CD4-positive, CD25-positive, alpha-beta regulatory T cell (primary cell): Measurements from ENCODE around the gene EVC. TPM values are rescaled to one million over a fixed set of nuclear protein-coding genes. Genes with fewer than 3 reads are reported as not detected.

Source experiments
- ATAC-seq, 2 donors: fragments of 150-1000 bp; cut with Tn5 transposase; one replicate each; pipeline ENCODE4 v1.10.0; 2021; ENCODE audit warnings: low read depth in 2 of 2, moderate number of reproducible peaks in 2 of 2, moderate library complexity in 1 of 2
- DNase-seq, 3 donors: peaks; one replicate each; pipeline versions ENCODE4 v3.0.0 to v3.0.0-alpha.2; 2012 to 2022; ENCODE audit warnings: mixed read lengths in 1 of 3
- H3K27ac ChIP-seq: one replicate; pipeline ENCODE4 v1.7.0; 2013; ENCODE audit warnings: mild to moderate bottlenecking, low read length; ENCODE audit not compliant: insufficient read depth, poor library complexity, severe bottlenecking
- H3K27me3 ChIP-seq: one replicate; pipeline ENCODE4 v1.7.0; 2013; ENCODE audit warnings: low read length; ENCODE audit not compliant: control insufficient read depth, insufficient read depth
- H3K36me3 ChIP-seq: one replicate; pipeline ENCODE4 v1.7.0; 2013; ENCODE audit warnings: mild to moderate bottlenecking, low read length, moderate library complexity; ENCODE audit not compliant: control insufficient read depth, insufficient read depth
- H3K4me1 ChIP-seq: 2 replicates; pipeline ENCODE4 v1.7.0; 2013; ENCODE audit warnings: mild to moderate bottlenecking, low read length; ENCODE audit not compliant: insufficient read depth, control insufficient read depth, poor library complexity, severe bottlenecking
- H3K4me3 ChIP-seq: one replicate; pipeline ENCODE4 v1.7.0; 2013; ENCODE audit warnings: low read depth, mild to moderate bottlenecking, low read length, moderate library complexity
- H3K9me3 ChIP-seq, 2 experiments: 1 replicate in 1 of 2; 2 replicates in 1 of 2; pipeline ENCODE4 v1.7.0; 2013; ENCODE audit warnings: low read length in 2 of 2, mild to moderate bottlenecking in 1 of 2, moderate library complexity in 1 of 2; ENCODE audit not compliant: control insufficient read depth in 2 of 2
- H3K27ac Mint-ChIP-seq, 3 donors: one replicate each; pipeline ENCODE4 v1.8.0; 2020 to 2022; ENCODE audit warnings: mild to moderate bottlenecking in 3 of 3, mixed read lengths in 3 of 3, moderate library complexity in 2 of 3
- H3K27me3 Mint-ChIP-seq: one replicate; pipeline ENCODE4 v1.8.0; 2022; ENCODE audit warnings: mild to moderate bottlenecking, mixed read lengths
- H3K36me3 Mint-ChIP-seq: one replicate; pipeline ENCODE4 v1.8.0; 2020; ENCODE audit warnings: mixed read lengths
- H3K4me1 Mint-ChIP-seq, 4 donors: one replicate each; pipeline ENCODE4 v1.8.0; 2020 to 2022; ENCODE audit warnings: mixed read lengths in 4 of 4, mild to moderate bottlenecking in 1 of 4
- H3K4me3 Mint-ChIP-seq, 4 donors: one replicate each; pipeline ENCODE4 v1.8.0; 2020 to 2022; ENCODE audit warnings: mild to moderate bottlenecking in 4 of 4, mixed read lengths in 4 of 4, moderate library complexity in 3 of 4
- H3K9me3 Mint-ChIP-seq, 7 donors: one replicate each; pipeline ENCODE4 v1.8.0; 2020 to 2022; ENCODE audit warnings: mixed read lengths in 7 of 7, mild to moderate bottlenecking in 3 of 7, moderate library complexity in 2 of 7
- polyA plus RNA-seq, 4 donors: library from polyadenylated mRNA; unstranded; fragments of 300-500 nt; fragmentation: Illumina TruSeq; gene quantifications; one replicate each; pipeline ENCODE4 v1.2.3, GENCODE V29; 2021
- total RNA-seq: library from RNA; stranded (reverse); gene quantifications from one replicate; pipeline ENCODE4 v1.2.3, GENCODE V29; 2022

The EVC gene
- total and polyA plus RNA-seq, 5 donors from 2014 or later, result 0.02 to 4.6 TPM; not detected in 3

GRCh38 chr4:5796976-5797375 lies 86.0 kb downstream of the EVC start:
- Mint-ChIP-seq H3K4me1 (no peaks in the 10 kb centered on the region), H3K4me3 (no peak overlapping the region), H3K27me3 (peaks cover 4% of the 10 kb centered on the region), H3K36me3 (no peaks in the 10 kb centered on the region), H3K9me3 (peaks cover 0 to 3% (median 0%) of the 10 kb centered on the region in 7 donors), H3K27ac (no peak overlapping the region)
- H3K27me3 ChIP-seq, result no peaks in the 10 kb centered on the region
- no peak for DNase-seq
- H3K4me1 ChIP-seq, result no peaks in the 10 kb centered on the region
- ATAC-seq, result no peak
- no peak overlapping the region for H3K27ac ChIP-seq
- H3K4me3 ChIP-seq, result no peak overlapping the region
- no peaks in the 10 kb centered on the region for H3K36me3 ChIP-seq
- no peaks in the 10 kb centered on the region for H3K9me3 ChIP-seq

DNA sequence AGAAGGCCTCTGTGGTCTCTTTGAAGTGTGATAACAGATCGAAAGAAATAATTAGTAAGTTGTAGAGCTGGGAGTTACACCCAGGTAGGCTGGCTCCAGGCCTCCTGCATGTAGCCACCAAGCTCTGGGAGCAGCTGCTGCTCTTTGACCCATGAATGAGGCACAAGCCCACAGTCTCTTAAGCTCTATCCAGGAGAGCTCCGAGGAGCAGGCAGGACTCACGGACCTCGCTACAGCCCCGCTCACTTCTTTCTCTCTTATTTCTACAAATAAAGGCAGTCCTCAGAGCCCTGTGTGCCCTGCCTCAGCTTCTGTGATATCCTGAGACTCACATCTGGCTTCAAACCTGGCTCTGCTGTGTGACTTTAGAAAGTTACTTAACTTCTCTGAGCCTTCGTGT lies 86.9 kb downstream of the EVC start:
- DNase-seq (no peak), ATAC-seq (no peak)
- no peak overlapping the region for H3K27ac Mint-ChIP-seq
- H3K4me3 ChIP-seq, result no peak overlapping the region
- H3K27me3 ChIP-seq, result no peaks in the 10 kb centered on the region
- H3K9me3 Mint-ChIP-seq, result peaks cover 0 to 3% (median 0%) of the 10 kb centered on the region in 7 donors
- H3K4me1 ChIP-seq, result no peaks in the 10 kb centered on the region
- H3K27me3 Mint-ChIP-seq, result peaks cover 4% of the 10 kb centered on the region
- no peak overlapping the region for H3K27ac ChIP-seq
- no peaks in the 10 kb centered on the region for H3K9me3 ChIP-seq
- H3K36me3 ChIP-seq, result no peaks in the 10 kb centered on the region
- H3K4me3 Mint-ChIP-seq, result no peak overlapping the region
- H3K36me3 Mint-ChIP-seq, result no peaks in the 10 kb centered on the region
- no peaks in the 10 kb centered on the region for H3K4me1 Mint-ChIP-seq

- peaks cover 0 to 3% (median 0%) of the 10 kb centered on the region in 7 donors for H3K9me3 Mint-ChIP-seq
- no peak overlapping the region for H3K4me3 Mint-ChIP-seq
- ATAC-seq (no peak), DNase-seq (no peak)
- H3K4me1 Mint-ChIP-seq, result no peaks in the 10 kb centered on the region
- H3K27ac ChIP-seq, result no peak overlapping the region
- peaks cover 4% of the 10 kb centered on the region for H3K27me3 Mint-ChIP-seq
- H3K36me3 ChIP-seq, result no peaks in the 10 kb centered on the region
- H3K27me3 ChIP-seq, result no peaks in the 10 kb centered on the region
- no peaks in the 10 kb centered on the region for H3K36me3 Mint-ChIP-seq
- no peaks in the 10 kb centered on the region for H3K9me3 ChIP-seq
- H3K4me1 ChIP-seq, result no peaks in the 10 kb centered on the region
- no peak overlapping the region for H3K27ac Mint-ChIP-seq
- no peak overlapping the region for H3K4me3 ChIP-seq
Measured at GRCh38 chr4:5798462-5798861, 87.5 kb downstream of the EVC start.

GRCh38 chr4:5798946-5799345 lies 87.9 kb downstream of the EVC start:
- Mint-ChIP-seq H3K36me3 (no peaks in the 10 kb centered on the region), H3K27me3 (peaks cover 4% of the 10 kb centered on the region), H3K27ac (no peak overlapping the region), H3K4me1 (no peaks in the 10 kb centered on the region), H3K4me3 (no peak overlapping the region), H3K9me3 (peaks cover 0 to 3% (median 0%) of the 10 kb centered on the region in 7 donors)
- H3K36me3 ChIP-seq, result no peaks in the 10 kb centered on the region
- no peaks in the 10 kb centered on the region for H3K9me3 ChIP-seq
- no peaks in the 10 kb centered on the region for H3K4me1 ChIP-seq
- H3K27me3 ChIP-seq, result no peaks in the 10 kb centered on the region
- no peak overlapping the region for H3K4me3 ChIP-seq
- ATAC-seq (no peak), DNase-seq (no peak)
- no peak overlapping the region for H3K27ac ChIP-seq

- Histone ChIP-seq H3K4me1 (no peaks in the 10 kb centered on the region), H3K27ac (no peak overlapping the region), H3K27me3 (no peaks in the 10 kb centered on the region), H3K9me3 (no peaks in the 10 kb centered on the region), H3K36me3 (no peaks in the 10 kb centered on the region), H3K4me3 (no peak overlapping the region)
- no peaks in the 10 kb centered on the region for H3K36me3 Mint-ChIP-seq
- H3K9me3 Mint-ChIP-seq, result peaks cover 0 to 3% (median 0%) of the 10 kb centered on the region in 7 donors
- ATAC-seq (no peak), DNase-seq (no peak)
- peaks cover 4% of the 10 kb centered on the region for H3K27me3 Mint-ChIP-seq
- H3K27ac Mint-ChIP-seq, result no peak overlapping the region
- no peak overlapping the region for H3K4me3 Mint-ChIP-seq
- no peaks in the 10 kb centered on the region for H3K4me1 Mint-ChIP-seq
Measured at GRCh38 chr4:5799406-5799805, 88.4 kb downstream of the EVC start.

- no peaks in the 10 kb centered on the region for H3K36me3 ChIP-seq
- Mint-ChIP-seq H3K27ac (no peak overlapping the region), H3K27me3 (peaks cover 4% of the 10 kb centered on the region), H3K4me3 (no peak overlapping the region), H3K4me1 (no peaks in the 10 kb centered on the region), H3K36me3 (no peaks in the 10 kb centered on the region), H3K9me3 (peaks cover 0 to 3% (median 0%) of the 10 kb centered on the region in 7 donors)
- H3K27ac ChIP-seq, result no peak overlapping the region
- no peaks in the 10 kb centered on the region for H3K4me1 ChIP-seq
- H3K9me3 ChIP-seq, result no peaks in the 10 kb centered on the region
- DNase-seq (no peak), ATAC-seq (no peak)
- H3K4me3 ChIP-seq, result no peak overlapping the region
- H3K27me3 ChIP-seq, result no peaks in the 10 kb centered on the region
Measured at GRCh38 chr4:5800496-5800895, 89.5 kb downstream of the EVC start.

DNA sequence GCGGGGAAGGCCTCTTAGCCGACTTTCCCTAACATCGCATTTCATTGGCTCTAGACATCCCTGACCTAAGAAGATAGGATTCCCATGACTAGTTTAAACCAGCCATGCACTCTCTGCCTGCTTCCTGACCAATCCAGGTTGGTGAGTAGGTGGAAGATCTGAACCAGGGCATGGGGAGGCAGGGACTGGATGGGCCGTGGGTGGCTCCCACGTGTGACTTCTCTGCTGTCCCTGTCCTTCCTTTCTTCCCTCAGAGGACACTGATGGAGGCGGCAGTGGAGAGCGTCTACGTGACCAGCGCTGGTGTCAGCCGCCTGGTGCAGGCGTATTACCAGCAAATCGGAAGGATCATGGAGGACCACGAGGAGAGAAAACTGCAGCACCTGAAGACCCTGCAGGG lies 90.7 kb downstream of the EVC start:
- Histone ChIP-seq H3K9me3 (no peaks in the 10 kb centered on the region), H3K4me1 (no peaks in the 10 kb centered on the region), H3K4me3 (no peak overlapping the region), H3K27me3 (no peaks in the 10 kb centered on the region), H3K36me3 (no peaks in the 10 kb centered on the region), H3K27ac (no peak overlapping the region)
- no peak for DNase-seq
- Mint-ChIP-seq H3K9me3 (no peaks in the 10 kb centered on the region), H3K4me3 (no peak overlapping the region), H3K27ac (no peak overlapping the region), H3K36me3 (no peaks in the 10 kb centered on the region), H3K4me1 (no peaks in the 10 kb centered on the region), H3K27me3 (peaks cover 4% of the 10 kb centered on the region)
- ATAC-seq, result no peak

GRCh38 chr4:5802565-5802964 lies 91.6 kb downstream of the EVC start:
- no peak for DNase-seq
- no peaks in the 10 kb centered on the region for H3K36me3 Mint-ChIP-seq
- H3K4me1 Mint-ChIP-seq, result no peaks in the 10 kb centered on the region
- no peaks in the 10 kb centered on the region for H3K4me1 ChIP-seq
- H3K9me3 ChIP-seq, result no peaks in the 10 kb centered on the region
- H3K9me3 Mint-ChIP-seq, result no peaks in the 10 kb centered on the region
- no peak overlapping the region for H3K27ac Mint-ChIP-seq
- H3K27me3 ChIP-seq, result no peaks in the 10 kb centered on the region
- H3K27ac ChIP-seq, result no peak overlapping the region
- no peak for ATAC-seq
- no peak overlapping the region for H3K4me3 ChIP-seq
- peaks cover 4% of the 10 kb centered on the region for H3K27me3 Mint-ChIP-seq
- H3K36me3 ChIP-seq, result no peaks in the 10 kb centered on the region
- no peak overlapping the region for H3K4me3 Mint-ChIP-seq
